ENCODE data around the gene KCNK13.

The KCNK13 gene

GRCh38 chr14:90153429-90153828 is 91.6 kb downstream of the KCNK13 start:
- no peaks in the 10 kb centered on the region for H3K36me3 ChIP-seq (ENCODE audit: control insufficient read depth in 5 of 5, insufficient read depth in 5 of 5, low read length in 5 of 5)

GRCh38 chr14:90154110-90154509 is 92.3 kb downstream of the KCNK13 start:
- Histone ChIP-seq H3K27me3 (ENCODE audit: control insufficient read depth in 5 of 5, insufficient read depth in 4 of 5, low read length in 5 of 5) (peaks cover 0 to 2% (median 0%) of the 10 kb centered on the region in 5 donors), H3K27ac (ENCODE audit: low read depth, low read length) (no peak overlapping the region), H3K36me3 (ENCODE audit: control insufficient read depth in 5 of 5, insufficient read depth in 5 of 5, low read length in 5 of 5) (no peaks in the 10 kb centered on the region), H3K4me1 (ENCODE audit: control insufficient read depth in 5 of 5, insufficient read depth in 5 of 5, low read length in 5 of 5) (no peaks in the 10 kb centered on the region), H3K9me3 (ENCODE audit: control insufficient read depth in 5 of 5, low read length in 5 of 5) (peaks cover 0 to 6% (median 0%) of the 10 kb centered on the region in 5 donors), H3K4me3 (ENCODE audit: low read depth in 1 of 5, low read length in 5 of 5) (no peak overlapping the region), H3K9ac (ENCODE audit: low read length in 5 of 5) (no peak overlapping the region)

More at GRCh38 chr14:90153429-90153828, 91.6 kb downstream of the KCNK13 start:
- H3K9me3 ChIP-seq (ENCODE audit: control insufficient read depth in 5 of 5, low read length in 5 of 5): peaks cover 0 to 6% (median 0%) of the 10 kb centered on the region in 5 donors
- no peaks in the 10 kb centered on the region for H3K4me1 ChIP-seq (ENCODE audit: control insufficient read depth in 5 of 5, insufficient read depth in 5 of 5, low read length in 5 of 5)
- no peak overlapping the region for H3K9ac ChIP-seq (ENCODE audit: low read length in 5 of 5)
- H3K27ac ChIP-seq (ENCODE audit: low read depth, low read length): no peak overlapping the region
- H3K4me3 ChIP-seq (ENCODE audit: low read depth in 1 of 5, low read length in 5 of 5): no peak overlapping the region
- peaks cover 0 to 2% (median 0%) of the 10 kb centered on the region in 5 donors for H3K27me3 ChIP-seq (ENCODE audit: control insufficient read depth in 5 of 5, insufficient read depth in 4 of 5, low read length in 5 of 5)

- Histone ChIP-seq H3K4me3 (ENCODE audit: low read depth in 1 of 5, low read length in 5 of 5) (no peak overlapping the region), H3K9me3 (ENCODE audit: control insufficient read depth in 5 of 5, low read length in 5 of 5) (peaks cover 0 to 2% (median 0%) of the 10 kb centered on the region in 5 donors), H3K36me3 (ENCODE audit: control insufficient read depth in 5 of 5, insufficient read depth in 5 of 5, low read length in 5 of 5) (no peaks in the 10 kb centered on the region), H3K9ac (ENCODE audit: low read length in 5 of 5) (no peak overlapping the region), H3K27me3 (ENCODE audit: control insufficient read depth in 5 of 5, insufficient read depth in 4 of 5, low read length in 5 of 5) (peaks cover 0 to 2% (median 0%) of the 10 kb centered on the region in 5 donors), H3K27ac (ENCODE audit: low read depth, low read length) (no peak overlapping the region), H3K4me1 (ENCODE audit: control insufficient read depth in 5 of 5, insufficient read depth in 5 of 5, low read length in 5 of 5) (no peaks in the 10 kb centered on the region)
These were observed 97.4 kb downstream of the KCNK13 start for GRCh38 chr14:90159146-90159545.

- no peak overlapping the region for H3K27ac ChIP-seq (ENCODE audit: low read depth, low read length)
These were observed 97.9 kb downstream of the KCNK13 start for GRCh38 chr14:90159688-90160087.

GRCh38 chr14:90161129-90161528 is 99.3 kb downstream of the KCNK13 start:
- Histone ChIP-seq H3K9ac (ENCODE audit: low read length in 5 of 5) (no peak overlapping the region), H3K4me1 (ENCODE audit: control insufficient read depth in 5 of 5, insufficient read depth in 5 of 5, low read length in 5 of 5) (no peaks in the 10 kb centered on the region), H3K27me3 (ENCODE audit: control insufficient read depth in 5 of 5, insufficient read depth in 4 of 5, low read length in 5 of 5) (peaks cover 0 to 2% (median 0%) of the 10 kb centered on the region in 5 donors), H3K9me3 (ENCODE audit: control insufficient read depth in 5 of 5, low read length in 5 of 5) (no peaks in the 10 kb centered on the region), H3K27ac (ENCODE audit: low read depth, low read length) (no peak overlapping the region), H3K36me3 (ENCODE audit: control insufficient read depth in 5 of 5, insufficient read depth in 5 of 5, low read length in 5 of 5) (no peaks in the 10 kb centered on the region), H3K4me3 (ENCODE audit: low read depth in 1 of 5, low read length in 5 of 5) (no peak overlapping the region)

More at GRCh38 chr14:90159688-90160087, 97.9 kb downstream of the KCNK13 start:
- Histone ChIP-seq H3K9me3 (ENCODE audit: control insufficient read depth in 5 of 5, low read length in 5 of 5) (no peaks in the 10 kb centered on the region), H3K4me1 (ENCODE audit: control insufficient read depth in 5 of 5, insufficient read depth in 5 of 5, low read length in 5 of 5) (no peaks in the 10 kb centered on the region), H3K36me3 (ENCODE audit: control insufficient read depth in 5 of 5, insufficient read depth in 5 of 5, low read length in 5 of 5) (no peaks in the 10 kb centered on the region), H3K4me3 (ENCODE audit: low read depth in 1 of 5, low read length in 5 of 5) (no peak overlapping the region), H3K9ac (ENCODE audit: low read length in 5 of 5) (no peak overlapping the region), H3K27me3 (ENCODE audit: control insufficient read depth in 5 of 5, insufficient read depth in 4 of 5, low read length in 5 of 5) (peaks cover 0 to 2% (median 0%) of the 10 kb centered on the region in 5 donors)

GRCh38 chr14:90168425-90169105 is 106.8 kb downstream of the KCNK13 start:
- Histone ChIP-seq H3K4me1 (ENCODE audit: control insufficient read depth in 5 of 5, insufficient read depth in 5 of 5, low read length in 5 of 5) (no peaks in the 10 kb centered on the region), H3K4me3 (ENCODE audit: low read depth in 1 of 5, low read length in 5 of 5) (no peak overlapping the region), H3K9me3 (ENCODE audit: control insufficient read depth in 5 of 5, low read length in 5 of 5) (no peaks in the 10 kb centered on the region), H3K36me3 (ENCODE audit: control insufficient read depth in 5 of 5, insufficient read depth in 5 of 5, low read length in 5 of 5) (no peaks in the 10 kb centered on the region), H3K9ac (ENCODE audit: low read length in 5 of 5) (no peak overlapping the region), H3K27ac (ENCODE audit: low read depth, low read length) (no peak overlapping the region), H3K27me3 (ENCODE audit: control insufficient read depth in 5 of 5, insufficient read depth in 4 of 5, low read length in 5 of 5) (peaks cover 0 to 4% (median 0%) of the 10 kb centered on the region in 5 donors)

GRCh38 chr14:90175631-90176030 is 113.8 kb downstream of the KCNK13 start:
- Histone ChIP-seq H3K27me3 (ENCODE audit: control insufficient read depth in 5 of 5, insufficient read depth in 4 of 5, low read length in 5 of 5) (no peaks in the 10 kb centered on the region), H3K9me3 (ENCODE audit: control insufficient read depth in 5 of 5, low read length in 5 of 5) (peaks cover 0 to 2% (median 0%) of the 10 kb centered on the region in 5 donors), H3K4me3 (ENCODE audit: low read depth in 1 of 5, low read length in 5 of 5) (no peak overlapping the region), H3K27ac (ENCODE audit: low read depth, low read length) (no peak overlapping the region), H3K9ac (ENCODE audit: low read length in 5 of 5) (no peak overlapping the region), H3K4me1 (ENCODE audit: control insufficient read depth in 5 of 5, insufficient read depth in 5 of 5, low read length in 5 of 5) (no peaks in the 10 kb centered on the region), H3K36me3 (ENCODE audit: control insufficient read depth in 5 of 5, insufficient read depth in 5 of 5, low read length in 5 of 5) (no peaks in the 10 kb centered on the region)

- H3K9me3 ChIP-seq (ENCODE audit: control insufficient read depth in 5 of 5, low read length in 5 of 5): peaks cover 0 to 3% (median 2%) of the 10 kb centered on the region in 5 donors
- H3K36me3 ChIP-seq (ENCODE audit: control insufficient read depth in 5 of 5, insufficient read depth in 5 of 5, low read length in 5 of 5): no peaks in the 10 kb centered on the region
- H3K9ac ChIP-seq (ENCODE audit: low read length in 5 of 5): no peak overlapping the region
- no peak overlapping the region for H3K27ac ChIP-seq (ENCODE audit: low read depth, low read length)
- H3K4me1 ChIP-seq (ENCODE audit: control insufficient read depth in 5 of 5, insufficient read depth in 5 of 5, low read length in 5 of 5): no peaks in the 10 kb centered on the region
- H3K27me3 ChIP-seq (ENCODE audit: control insufficient read depth in 5 of 5, insufficient read depth in 4 of 5, low read length in 5 of 5): no peaks in the 10 kb centered on the region
- H3K4me3 ChIP-seq (ENCODE audit: low read depth in 1 of 5, low read length in 5 of 5): no peak overlapping the region
These were observed 115.9 kb downstream of the KCNK13 start for GRCh38 chr14:90177539-90178189.

GRCh38 chr14:90179357-90179756 is 117.6 kb downstream of the KCNK13 start:
- no peak overlapping the region for H3K27ac ChIP-seq (ENCODE audit: low read depth, low read length)
- no peaks in the 10 kb centered on the region for H3K27me3 ChIP-seq (ENCODE audit: control insufficient read depth in 5 of 5, insufficient read depth in 4 of 5, low read length in 5 of 5)
- no peak overlapping the region for H3K4me3 ChIP-seq (ENCODE audit: low read depth in 1 of 5, low read length in 5 of 5)
- no peak overlapping the region for H3K9ac ChIP-seq (ENCODE audit: low read length in 5 of 5)
- H3K4me1 ChIP-seq (ENCODE audit: control insufficient read depth in 5 of 5, insufficient read depth in 5 of 5, low read length in 5 of 5): no peaks in the 10 kb centered on the region
- H3K9me3 ChIP-seq (ENCODE audit: control insufficient read depth in 5 of 5, low read length in 5 of 5): peaks cover 0 to 3% (median 2%) of the 10 kb centered on the region in 5 donors
- H3K36me3 ChIP-seq (ENCODE audit: control insufficient read depth in 5 of 5, insufficient read depth in 5 of 5, low read length in 5 of 5): no peaks in the 10 kb centered on the region
